ENCODE data around the gene UNC79.

Gene UNC79

GRCh38 chr14:93757206-93757605 is 326.5 kb downstream of the UNC79 start:
- H3K36me3 ChIP-seq (ENCODE audit: control insufficient read depth, insufficient read depth, low read length): no peaks in the 10 kb centered on the region
- 92 to 93% methylated on average over 12 of the region's 12 CpGs for WGBS, 2 experiments
- no peak overlapping the region for H3K27ac ChIP-seq (ENCODE audit: insufficient read depth, low read depth, low read length, poor library complexity, severe bottlenecking)
- no peaks in the 10 kb centered on the region for H3K27me3 ChIP-seq (ENCODE audit: control insufficient read depth, insufficient read depth, low read length, poor library complexity, severe bottlenecking)
- H3K9me3 ChIP-seq (ENCODE audit: control insufficient read depth, low read length): no peaks in the 10 kb centered on the region
- no peak overlapping the region for H3K4me3 ChIP-seq (ENCODE audit: insufficient read depth, low read depth, low read length)
- peaks cover 7% of the 10 kb centered on the region for H3K4me1 ChIP-seq (ENCODE audit: control insufficient read depth, insufficient read depth, low read length)

Measured in ectodermal cell (in vitro differentiated cells).